Hematopoietic multipotent progenitor cell treated with erythropoietin and hydrocortisone succinate and interleukin-3 and kit ligand, for 15 days (in vitro differentiated cells): ENCODE measurements around the gene TXNDC2.

Experiments
- DNase-seq: peaks from one replicate; pipeline ENCODE4 v3.0.0-alpha.2; 2015; ENCODE audit warnings: low spot score

Gene TXNDC2

GRCh38 chr18:9860682-9861081, 25.1 kb upstream of the TXNDC2 start:
- no peak for DNase-seq

- DNase-seq = no peak
These were observed 24.6 kb upstream of the TXNDC2 start for GRCh38 chr18:9861157-9861556.

DNA sequence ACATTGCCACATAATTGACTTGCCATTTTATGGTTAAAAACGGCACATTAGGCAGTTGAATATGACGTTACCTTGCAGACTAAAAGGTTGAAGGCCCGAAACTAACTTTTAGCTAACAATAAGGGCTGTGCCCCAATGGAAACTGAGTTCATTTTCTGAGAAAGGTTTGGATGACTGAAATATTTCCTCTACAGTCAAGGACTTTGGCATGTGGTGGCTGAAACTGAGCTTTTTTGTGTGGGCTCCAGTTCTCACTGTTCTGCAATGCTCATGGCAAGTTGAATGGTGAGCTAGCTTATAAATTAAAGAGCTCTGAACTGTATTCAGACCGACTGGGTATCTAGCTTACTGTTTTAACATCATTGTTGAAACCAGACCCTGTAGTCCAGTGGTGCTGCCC, 23.8 kb upstream of the TXNDC2 start:
- DNase-seq = no peak

GRCh38 chr18:9862686-9863085, 23.1 kb upstream of the TXNDC2 start:
- no peak for DNase-seq

DNA sequence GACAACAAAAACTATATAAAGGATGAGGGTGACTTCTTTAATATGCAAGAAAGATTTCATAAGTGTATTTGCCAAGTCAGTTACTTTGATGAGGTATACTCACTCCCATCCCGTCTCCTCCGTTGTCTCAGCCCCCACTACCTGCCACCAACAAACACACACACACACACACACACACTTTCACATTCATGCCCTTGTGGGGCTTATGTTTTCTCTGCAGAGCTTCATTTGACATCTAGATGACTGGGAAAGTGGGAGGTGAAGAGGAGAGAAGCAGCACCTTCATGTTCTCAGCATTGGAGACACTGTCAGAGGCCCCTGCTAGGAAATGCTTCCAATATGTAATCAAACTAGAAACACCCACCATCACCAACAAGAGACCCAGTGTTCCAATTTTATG, 22.5 kb upstream of the TXNDC2 start:
- DNase-seq = no peak

DNA sequence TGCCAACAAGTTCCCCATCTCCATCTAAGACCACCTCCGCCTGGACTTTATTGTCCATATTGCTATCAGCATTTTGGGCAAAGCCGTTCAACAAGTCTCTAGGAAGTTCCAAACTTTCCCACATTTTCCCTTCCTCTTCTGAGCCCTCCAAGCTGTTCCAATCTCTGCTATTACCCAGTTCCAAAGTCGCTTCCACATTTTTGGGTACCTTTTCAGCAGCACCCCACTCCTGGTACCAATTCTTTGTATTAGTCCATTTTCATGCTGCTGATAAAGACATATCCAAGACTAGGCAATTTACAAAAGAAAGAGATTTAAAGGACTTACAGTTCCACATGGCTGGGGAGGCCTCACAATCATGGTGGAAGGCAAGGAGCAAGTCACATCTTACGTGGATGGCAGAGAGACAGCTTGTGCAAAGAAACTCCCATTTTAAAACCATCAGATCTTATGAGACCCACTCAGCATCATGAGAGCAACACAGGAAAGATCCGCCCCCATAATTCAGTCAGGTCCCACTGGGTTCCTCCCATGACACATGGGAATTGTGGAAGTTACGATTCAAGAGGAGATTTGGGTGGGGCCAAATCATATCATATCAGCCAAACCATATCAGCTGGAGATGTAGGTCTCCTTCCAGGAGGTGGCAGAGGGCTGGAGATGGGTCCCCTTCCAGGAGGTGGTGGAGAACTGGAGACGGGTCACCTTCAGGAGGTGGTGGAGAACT, 19.8 kb upstream of the TXNDC2 start:
- DNase-seq = no peak

GRCh38 chr18:9866627-9867026, 19.1 kb upstream of the TXNDC2 start:
- no peak for DNase-seq

- DNase-seq = no peak
These were observed 18.6 kb upstream of the TXNDC2 start for GRCh38 chr18:9867071-9867594.

GRCh38 chr18:9868857-9869714, 16.7 kb upstream of the TXNDC2 start:
- DNase-seq = no peak

DNA sequence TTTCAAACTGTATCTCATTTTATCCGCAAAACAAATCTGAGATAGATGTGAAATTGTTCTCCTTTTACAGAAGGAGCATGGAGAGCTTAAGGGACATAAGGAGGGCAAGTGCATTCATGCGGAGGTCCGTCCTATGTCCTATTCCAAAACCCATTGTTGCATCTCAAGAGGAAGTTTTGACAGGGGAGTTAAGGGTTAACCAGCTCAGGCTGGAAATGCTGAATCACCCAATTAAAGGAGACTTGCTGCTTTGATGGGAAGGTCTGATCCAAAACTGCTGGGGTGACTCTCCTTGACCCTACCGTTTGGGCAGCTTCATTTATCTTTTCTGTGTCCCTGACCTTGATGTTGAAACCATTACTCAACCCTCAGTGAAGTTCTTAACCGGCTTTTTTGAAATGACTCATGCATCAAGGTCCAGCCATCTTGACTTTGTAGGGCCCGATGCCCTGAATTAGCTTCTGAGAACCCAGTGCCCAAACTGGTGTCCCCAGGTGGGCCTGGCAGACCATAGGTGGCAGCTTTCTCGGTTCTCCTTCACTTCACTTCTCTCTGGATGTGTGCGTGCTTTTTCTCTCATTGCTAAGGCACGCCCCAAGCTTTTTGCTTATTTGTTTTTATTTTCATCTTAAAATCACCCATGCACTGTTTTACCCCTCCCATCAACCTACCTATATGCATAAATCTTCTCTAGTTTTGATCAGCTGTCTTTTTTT, 15.9 kb upstream of the TXNDC2 start:
- peak; percentile 59 for DNase-seq

- DNase-seq = no peak
These were observed 15.3 kb upstream of the TXNDC2 start for GRCh38 chr18:9870431-9871008.

GRCh38 chr18:9871244-9871746, 14.5 kb upstream of the TXNDC2 start:
- no peak for DNase-seq

GRCh38 chr18:9872823-9873222, 12.9 kb upstream of the TXNDC2 start:
- DNase-seq = no peak

DNA sequence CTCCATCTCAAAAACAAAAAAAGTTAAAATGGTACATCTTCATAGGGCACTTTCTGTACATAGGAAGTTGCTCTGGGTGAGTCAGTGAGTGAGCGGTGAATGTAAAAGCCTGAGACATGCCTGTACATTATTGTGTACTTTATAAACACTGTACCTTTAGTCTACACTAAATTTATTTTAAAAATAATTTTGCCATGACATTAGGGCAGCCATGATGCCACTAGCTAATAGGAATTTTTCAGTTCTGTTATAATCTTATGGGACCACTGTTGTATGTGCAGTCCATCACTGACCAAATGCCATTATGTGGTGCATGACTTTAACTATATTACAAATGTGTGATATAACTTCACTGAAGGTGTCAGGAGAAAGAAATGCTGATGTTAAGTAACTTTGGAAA, 11.0 kb upstream of the TXNDC2 start:
- DNase-seq = no peak

GRCh38 chr18:9876212-9876866, 9.4 kb upstream of the TXNDC2 start:
- DNase-seq = no peak

- DNase-seq = peak; percentile 74
These were observed 8.7 kb upstream of the TXNDC2 start for GRCh38 chr18:9876867-9877654.

DNA sequence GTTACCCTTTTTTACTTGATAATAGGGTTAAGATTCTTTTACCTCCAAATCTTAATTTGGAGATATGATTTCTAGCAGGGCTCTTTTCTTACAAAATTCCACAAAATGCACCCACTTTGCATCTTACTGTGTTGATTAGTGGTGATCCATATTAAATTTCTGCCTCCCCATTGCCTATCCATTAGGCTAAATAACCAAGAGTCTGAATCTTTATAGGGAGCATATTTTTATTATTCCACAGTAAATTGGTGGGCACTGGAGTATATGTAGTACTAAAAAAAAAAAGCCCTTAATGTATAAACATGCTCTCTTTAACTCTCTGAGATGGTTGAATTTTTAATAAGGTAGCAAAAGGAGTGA, 8.1 kb upstream of the TXNDC2 start:
- no peak for DNase-seq

DNA sequence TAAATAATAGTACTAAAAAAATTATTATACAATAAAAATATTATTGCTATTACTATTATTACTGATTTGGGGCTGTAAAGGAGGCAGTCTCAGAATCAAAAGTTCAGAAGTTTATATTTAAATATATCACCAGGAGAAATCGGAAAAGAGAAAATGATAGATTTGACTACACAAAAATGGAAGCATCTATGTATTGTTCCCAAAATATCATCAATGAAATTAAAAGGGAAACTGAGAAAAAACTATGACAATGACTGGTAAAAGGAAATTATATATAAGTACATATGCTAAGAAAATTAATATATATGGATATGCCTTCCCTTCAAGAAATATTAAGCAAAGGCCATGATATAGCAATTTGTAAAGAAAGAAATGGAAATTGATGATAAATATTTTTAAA, 7.7 kb upstream of the TXNDC2 start:
- DNase-seq = no peak

GRCh38 chr18:9878783-9879242, 7.0 kb upstream of the TXNDC2 start:
- no peak for DNase-seq

DNA sequence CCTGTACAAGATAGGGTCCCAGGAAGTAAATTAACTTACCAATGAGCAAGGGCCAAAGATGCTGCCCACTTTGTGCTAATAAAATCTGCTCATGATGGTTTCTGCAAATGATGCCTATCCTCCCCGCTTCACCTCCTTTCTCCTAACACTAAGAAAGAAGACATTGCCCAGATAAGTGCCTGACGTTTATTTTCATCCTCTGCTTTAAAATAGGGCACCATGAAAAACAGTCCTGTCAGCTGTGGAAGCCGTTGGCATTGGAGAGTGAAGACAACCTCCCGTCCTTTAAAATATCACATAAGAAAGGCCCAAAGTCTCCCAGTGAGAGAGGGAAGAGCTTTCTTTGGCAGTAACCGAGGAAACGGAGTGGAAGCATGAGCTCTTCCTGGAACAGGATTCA, 1.7 kb upstream of the TXNDC2 start:
- DNase-seq = no peak
